SK-N-SH (cell line): ENCODE measurements around the gene BHMT.

Source experiments
- POLR2AphosphoS5 ChIP-seq: IDR thresholded peaks from 2 replicates; pipeline ENCODE4 v1.6.1; 2012; ENCODE audit warnings: low read depth, low read length
- RFX5 ChIP-seq: IDR thresholded peaks from 2 replicates; pipeline ENCODE4 v1.6.1; 2012; ENCODE audit warnings: mild to moderate bottlenecking, improper control_type of control experiment, low read length
- SMC3 ChIP-seq: IDR thresholded peaks from 2 replicates; pipeline ENCODE4 v1.6.1; 2012; ENCODE audit warnings: low read depth, low read length, improper control_type of control experiment

DNA sequence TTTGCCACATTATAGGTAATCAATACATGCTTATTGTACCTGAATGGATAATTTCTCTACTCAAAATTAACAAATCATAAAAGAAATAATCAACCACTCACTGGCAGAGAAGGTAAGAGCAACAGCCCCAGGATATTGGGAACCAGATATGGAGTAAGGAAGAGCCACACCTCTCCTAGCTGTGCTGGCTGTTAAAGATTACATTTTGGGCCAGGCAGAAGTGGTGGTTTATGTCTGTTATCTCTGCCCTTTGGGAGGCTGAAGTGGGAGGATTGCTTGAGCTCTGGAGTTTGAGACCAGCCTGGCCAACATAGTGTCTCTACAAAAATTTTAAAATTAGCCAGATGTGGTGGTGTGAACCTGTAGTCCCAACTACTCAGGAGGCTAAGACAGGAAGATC lies 56.4 kb downstream of the BHMT start:
- TF ChIP-seq RFX5 (no peak), SMC3 (no peak), POLR2AphosphoS5 (no peak)
